CD4-positive, alpha-beta T cell (primary cell): ENCODE results near the gene NDUFAF2. TPM values are rescaled to one million over a fixed set of nuclear protein-coding genes. Genes with fewer than 3 reads are reported as not detected.

ENCODE experiments used
- ATAC-seq: fragments of 200-7000 bp; cut with Tn5 transposase; one replicate; pipeline ENCODE4 v1.10.0; 2022; ENCODE audit warnings: mild to moderate bottlenecking; ENCODE audit not compliant: poor library complexity
- CTCF ChIA-PET: fragments of 350-600 bp; sonication (Branson Sonifier 250); formaldehyde crosslinking; loops from one replicate; lab custom pipeline; 2021; ENCODE audit warnings: antibody characterized with exemption, inconsistent platforms; lab: Charles Lee
- POLR2A ChIA-PET: fragments of 350-600 bp; sonication (Branson Sonifier 250); formaldehyde crosslinking; loops from one replicate; lab custom pipeline; 2021; ENCODE audit warnings: antibody characterized with exemption, inconsistent platforms; lab: Charles Lee
- DNase-seq, 14 experiments: peaks; one replicate each; pipeline ENCODE4 v3.0.0-alpha.2; 2013 to 2020; ENCODE audit warnings: mixed read lengths in 2 of 14
- H3K27ac ChIP-seq, 2 donors: one replicate each; pipeline versions ENCODE4 v1.5.1 to v1.7.0; 2013; ENCODE audit warnings: low read length in 2 of 2, low read depth in 1 of 2, mild to moderate bottlenecking in 1 of 2
- H3K27me3 ChIP-seq, 2 experiments: 1 replicate in 1 of 2; 2 replicates in 1 of 2; pipeline versions ENCODE4 v1.6.1 to v1.7.0; 2013; ENCODE audit warnings: low read length in 2 of 2, control low read depth in 1 of 2, mild to moderate bottlenecking in 1 of 2, moderate library complexity in 1 of 2; ENCODE audit not compliant: insufficient read depth in 2 of 2, control insufficient read depth in 1 of 2
- H3K36me3 ChIP-seq: one replicate; pipeline ENCODE4 v1.6.1; 2013; ENCODE audit warnings: low read length, control low read depth; ENCODE audit not compliant: insufficient read depth
- H3K4me1 ChIP-seq: one replicate; pipeline ENCODE4 v1.6.1; 2013; ENCODE audit warnings: low read length, control low read depth; ENCODE audit not compliant: insufficient read depth
- H3K4me3 ChIP-seq: one replicate; pipeline ENCODE4 v1.5.1; 2013; ENCODE audit warnings: mild to moderate bottlenecking, low read length, moderate library complexity
- H3K9me3 ChIP-seq, 2 experiments: 1 replicate in 1 of 2; 2 replicates in 1 of 2; pipeline versions ENCODE4 v1.6.1 to v1.7.0; 2013; ENCODE audit warnings: low read length in 2 of 2, mild to moderate bottlenecking in 2 of 2, control low read depth in 1 of 2, moderate library complexity in 1 of 2; ENCODE audit not compliant: control insufficient read depth in 1 of 2, insufficient read depth in 1 of 2
- H3K27ac Mint-ChIP-seq: one replicate; pipeline ENCODE4 v1.8.0; 2020; ENCODE audit warnings: mixed read lengths
- H3K27me3 Mint-ChIP-seq: one replicate; pipeline ENCODE4 v1.8.0; 2021; ENCODE audit warnings: mixed read lengths
- H3K36me3 Mint-ChIP-seq: one replicate; pipeline ENCODE4 v1.8.0; 2021; ENCODE audit warnings: low read depth, mixed read lengths
- H3K4me1 Mint-ChIP-seq: one replicate; pipeline ENCODE4 v1.8.0; 2021; ENCODE audit warnings: low read depth, mixed read lengths
- H3K4me3 Mint-ChIP-seq: one replicate; pipeline ENCODE4 v1.8.0; 2020; ENCODE audit warnings: mild to moderate bottlenecking, mixed read lengths
- H3K9me3 Mint-ChIP-seq: one replicate; pipeline ENCODE4 v1.8.0; 2020; ENCODE audit warnings: mixed read lengths
- intact Hi-C, 2 experiments: fragments of 100-400 bp; cut with DNase I in 1 of 2; cut with micrococcal nuclease in 1 of 2; formaldehyde crosslinking; loops; one replicate each; pipeline versions ENCODE4 v1.15.1 to v1.9.0; 2023 to 2025; cut with DNase I, micrococcal nuclease
- total RNA-seq, 174 experiments: library from RNA in 2 of 174; stranded (reverse) in 2 of 174; gene quantifications; one replicate each; pipeline ENCODE4 v1.2.3 and lab custom pipeline; 2021 to 2026
- TF ChIP-seq, protein P1 (sequence below): fragments of 200-600 bp; IDR thresholded peaks from one replicate; pipeline ENCODE4 v1.8.0; 2022; ENCODE audit warnings: antibody characterized with exemption, mild to moderate bottlenecking

The NDUFAF2 gene
- total RNA-seq, 2 experiments from 2014 or later: 8.1 to 8.8 TPM

DNA sequence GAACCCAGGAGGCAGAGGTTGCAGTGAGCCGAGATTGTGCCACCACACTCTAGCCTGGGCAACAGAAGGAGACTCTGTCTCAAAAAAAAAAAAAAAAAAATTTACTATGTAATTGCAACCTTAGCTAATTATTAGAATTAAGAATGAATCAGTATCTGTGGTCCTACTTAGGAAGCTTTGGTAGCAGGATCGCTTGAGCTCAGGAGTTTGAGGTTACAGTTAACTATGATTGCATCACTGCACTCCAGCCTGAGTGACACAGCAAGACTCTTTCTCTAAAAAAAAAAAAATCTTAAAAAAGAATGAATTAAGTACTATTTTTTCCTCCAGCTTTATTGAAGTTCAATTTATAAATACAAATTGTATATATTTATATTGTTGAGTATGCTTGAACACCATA lies 16.7 kb downstream of the NDUFAF2 start:
- CTCF ChIA-PET: no interaction called here
- H3K27ac Mint-ChIP-seq: no peak overlapping the region
- Histone ChIP-seq H3K27ac (no peak overlapping the region), H3K27me3 (no peaks in the 10 kb centered on the region), H3K4me3 (no peak overlapping the region), H3K4me1 (no peaks in the 10 kb centered on the region), H3K36me3 (no peaks in the 10 kb centered on the region), H3K9me3 (peaks cover 0 to 6% of the 10 kb centered on the region in 2 experiments)
- H3K4me1 Mint-ChIP-seq: peaks cover 16% of the 10 kb centered on the region
- POLR2A ChIA-PET: no interaction called here
- ATAC-seq (no peak), DNase-seq (no peak)
- H3K27me3 Mint-ChIP-seq: no peaks in the 10 kb centered on the region
- no peak overlapping the region for H3K4me3 Mint-ChIP-seq
- TF ChIP-seq, protein P1, sequence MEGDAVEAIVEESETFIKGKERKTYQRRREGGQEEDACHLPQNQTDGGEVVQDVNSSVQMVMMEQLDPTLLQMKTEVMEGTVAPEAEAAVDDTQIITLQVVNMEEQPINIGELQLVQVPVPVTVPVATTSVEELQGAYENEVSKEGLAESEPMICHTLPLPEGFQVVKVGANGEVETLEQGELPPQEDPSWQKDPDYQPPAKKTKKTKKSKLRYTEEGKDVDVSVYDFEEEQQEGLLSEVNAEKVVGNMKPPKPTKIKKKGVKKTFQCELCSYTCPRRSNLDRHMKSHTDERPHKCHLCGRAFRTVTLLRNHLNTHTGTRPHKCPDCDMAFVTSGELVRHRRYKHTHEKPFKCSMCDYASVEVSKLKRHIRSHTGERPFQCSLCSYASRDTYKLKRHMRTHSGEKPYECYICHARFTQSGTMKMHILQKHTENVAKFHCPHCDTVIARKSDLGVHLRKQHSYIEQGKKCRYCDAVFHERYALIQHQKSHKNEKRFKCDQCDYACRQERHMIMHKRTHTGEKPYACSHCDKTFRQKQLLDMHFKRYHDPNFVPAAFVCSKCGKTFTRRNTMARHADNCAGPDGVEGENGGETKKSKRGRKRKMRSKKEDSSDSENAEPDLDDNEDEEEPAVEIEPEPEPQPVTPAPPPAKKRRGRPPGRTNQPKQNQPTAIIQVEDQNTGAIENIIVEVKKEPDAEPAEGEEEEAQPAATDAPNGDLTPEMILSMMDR: no peak
- peaks cover 7% of the 10 kb centered on the region for H3K36me3 Mint-ChIP-seq
- intact Hi-C loops: loop anchor here (5.0 kb wide), 1 partner anchor 284 kb away; no protein-coding TSS in a partner anchor
- H3K9me3 Mint-ChIP-seq: no peaks in the 10 kb centered on the region

DNA sequence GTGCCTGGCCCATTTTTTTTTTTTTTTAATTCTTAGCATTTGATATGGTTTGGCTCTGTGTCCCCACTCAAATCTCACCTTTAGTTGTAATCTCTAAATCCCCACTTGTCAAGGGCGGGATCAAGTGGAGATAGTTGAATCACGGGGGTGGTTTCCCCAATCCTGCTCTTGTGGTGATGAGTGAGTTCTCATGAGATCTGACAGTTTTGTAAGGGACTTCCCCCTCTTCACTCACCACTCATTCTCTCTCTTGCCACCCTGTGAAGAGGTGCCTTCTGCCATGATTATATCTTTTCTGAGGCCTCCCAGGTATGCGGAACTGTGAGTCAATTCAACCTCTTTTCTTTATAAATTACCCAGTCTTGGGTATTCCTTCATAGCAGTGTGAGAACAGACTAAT lies 27.2 kb downstream of the NDUFAF2 start:
- Mint-ChIP-seq H3K27me3 (no peaks in the 10 kb centered on the region), H3K9me3 (peaks cover 15% of the 10 kb centered on the region), H3K27ac (no peak overlapping the region), H3K4me1 (peaks cover 15% of the 10 kb centered on the region), H3K4me3 (no peak overlapping the region), H3K36me3 (peaks cover 55% of the 10 kb centered on the region)
- TF ChIP-seq, protein P1: no peak
- ATAC-seq: peak; percentile 26
- intact Hi-C loops: no loop called here
- peak in 2 of 14 experiments; percentile 3 to 21 for DNase-seq
- no peaks in the 10 kb centered on the region for H3K36me3 ChIP-seq
- no peak overlapping the region for H3K4me3 ChIP-seq
- ChIA-PET POLR2A (no interaction called here), CTCF (interaction anchor here (0.6 kb wide), 1 partner anchor 47 kb away, joined by 3 read pairs; no protein-coding TSS in a partner anchor)
- H3K9me3 ChIP-seq: peaks cover 4 to 17% of the 10 kb centered on the region in 2 experiments
- no peak overlapping the region for H3K27ac ChIP-seq
- H3K4me1 ChIP-seq: no peaks in the 10 kb centered on the region
- no peaks in the 10 kb centered on the region for H3K27me3 ChIP-seq

DNA sequence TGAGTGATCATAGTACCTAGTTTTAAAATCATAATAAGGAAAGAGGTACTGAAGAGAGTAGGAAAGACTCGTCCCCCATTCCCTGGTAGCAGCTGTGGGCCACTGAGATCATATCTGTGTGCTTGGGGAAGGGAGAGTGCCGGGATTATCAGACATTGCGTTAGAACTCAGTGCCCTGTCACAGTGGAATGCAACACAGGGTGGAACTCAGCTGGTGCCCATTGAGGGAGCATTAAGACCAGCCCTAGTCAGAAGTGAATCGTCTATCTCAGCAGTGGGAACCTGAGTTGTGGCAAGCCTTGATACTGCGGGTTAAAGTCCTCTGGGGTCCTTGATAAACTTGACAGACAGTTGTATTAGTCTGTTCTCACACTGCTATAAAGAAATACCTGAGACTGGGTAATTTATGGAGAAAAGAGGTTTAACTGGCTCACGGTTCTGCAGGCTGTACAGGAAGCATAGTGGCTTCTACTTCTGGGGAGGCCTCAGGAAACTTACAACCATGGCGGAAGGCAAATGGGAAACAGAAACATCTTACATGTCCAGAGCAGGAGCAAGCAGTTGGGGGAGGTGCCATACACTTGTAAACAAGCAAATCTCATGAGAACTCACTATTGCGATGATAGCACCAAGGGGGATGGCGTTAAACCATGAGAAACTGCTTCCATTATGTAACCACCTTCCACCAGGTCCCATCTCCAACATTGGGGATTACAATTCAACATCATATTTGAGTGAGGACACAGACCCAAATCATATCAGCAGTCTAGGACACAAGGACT lies 33.1 kb downstream of the NDUFAF2 start:
- Mint-ChIP-seq H3K4me1 (peaks cover 5% of the 10 kb centered on the region), H3K27ac (no peak overlapping the region), H3K36me3 (peaks cover 60% of the 10 kb centered on the region), H3K27me3 (no peaks in the 10 kb centered on the region), H3K9me3 (peaks cover 14% of the 10 kb centered on the region), H3K4me3 (no peak overlapping the region)
- ATAC-seq (no peak), DNase-seq (no peak)
- Histone ChIP-seq H3K27ac (no peak overlapping the region), H3K36me3 (no peaks in the 10 kb centered on the region), H3K4me3 (no peak overlapping the region), H3K9me3 (peaks cover 0 to 6% of the 10 kb centered on the region in 2 experiments), H3K27me3 (no peaks in the 10 kb centered on the region), H3K4me1 (no peaks in the 10 kb centered on the region)
- ChIA-PET CTCF (no interaction called here), POLR2A (no interaction called here)
- intact Hi-C loops: no loop called here
- TF ChIP-seq, protein P1: no peak
